Activated T-cell treated with anti-CD3 and anti-CD28 coated beads, Interleukin-2, amount 50 U/mL, for 72 hours (primary cell): ENCODE data around the gene KATNA1. TPM values are rescaled to one million over a fixed set of nuclear protein-coding genes. Genes with fewer than 3 reads are reported as not detected.
A peak's percentile ranks its signal among the peaks of the same experiment; 100 is the strongest.

Experiments used
- ATAC-seq, 2 donors: fragments of 150-1000 bp; cut with Tn5 transposase; replicated peaks in 1 of 2; 2 replicates each; pipeline ENCODE4 v1.10.0; 2021; ENCODE audit warnings: moderate library complexity in 2 of 2, mild to moderate bottlenecking in 1 of 2
- DNase-seq, 2 donors: peaks; one replicate each; pipeline ENCODE4 v3.0.0; 2021 to 2022; ENCODE audit warnings: mixed read lengths in 1 of 2
- H3K27ac Mint-ChIP-seq: one replicate; pipeline ENCODE4 v1.8.0; 2022; ENCODE audit warnings: mild to moderate bottlenecking, moderate library complexity, mixed read lengths
- H3K27me3 Mint-ChIP-seq: one replicate; pipeline ENCODE4 v1.8.0; 2022; ENCODE audit warnings: low read depth, mixed read lengths
- H3K36me3 Mint-ChIP-seq, 2 donors: one replicate each; pipeline ENCODE4 v1.8.0; 2022; ENCODE audit warnings: mixed read lengths in 2 of 2, mild to moderate bottlenecking in 1 of 2; ENCODE audit not compliant: insufficient read depth in 2 of 2
- H3K4me1 Mint-ChIP-seq: one replicate; pipeline ENCODE4 v1.8.0; 2022; ENCODE audit warnings: low read depth, mixed read lengths
- H3K4me3 Mint-ChIP-seq, 2 donors: one replicate each; pipeline ENCODE4 v1.8.0; 2022; ENCODE audit warnings: mild to moderate bottlenecking in 2 of 2, mixed read lengths in 2 of 2, moderate library complexity in 2 of 2
- H3K9me3 Mint-ChIP-seq, 2 donors: one replicate each; pipeline ENCODE4 v1.8.0; 2022; ENCODE audit warnings: mixed read lengths in 2 of 2
- total RNA-seq, 2 donors: library from RNA; stranded (reverse); gene quantifications; one replicate each; pipeline ENCODE4 v1.2.3, GENCODE V29; 2022

Gene KATNA1
- total RNA-seq, 2 donors from 2014 or later, result 27.2 to 37.2 TPM

GRCh38 chr6:149651056-149651455, 2.5 kb upstream of the KATNA1 start:
- Mint-ChIP-seq H3K4me3 (no peak overlapping the region), H3K4me1 (peaks cover 22% of the 10 kb centered on the region), H3K27ac (no peak overlapping the region), H3K27me3 (no peaks in the 10 kb centered on the region), H3K36me3 (no peaks in the 10 kb centered on the region), H3K9me3 (no peaks in the 10 kb centered on the region)
- DNase-seq (no peak), ATAC-seq (no peak)

GRCh38 chr6:149646599-149646998, 1.9 kb downstream of the KATNA1 start:
- DNase-seq, result no peak
- no peaks in the 10 kb centered on the region for H3K36me3 Mint-ChIP-seq
- H3K27me3 Mint-ChIP-seq, result no peaks in the 10 kb centered on the region
- H3K4me1 Mint-ChIP-seq, result peaks cover 39% of the 10 kb centered on the region
- H3K27ac Mint-ChIP-seq, result no peak overlapping the region
- ATAC-seq, result no peak
- peak overlapping the region; percentile 91 to 92 for H3K4me3 Mint-ChIP-seq
- H3K9me3 Mint-ChIP-seq, result no peaks in the 10 kb centered on the region

GRCh38 chr6:149642829-149643580, 5.5 kb downstream of the KATNA1 start:
- peaks cover 2 to 6% of the 10 kb centered on the region in 2 donors for H3K36me3 Mint-ChIP-seq
- no peak for ATAC-seq
- H3K27me3 Mint-ChIP-seq, result no peaks in the 10 kb centered on the region
- no peaks in the 10 kb centered on the region for H3K9me3 Mint-ChIP-seq
- peaks cover 32% of the 10 kb centered on the region for H3K4me1 Mint-ChIP-seq
- H3K4me3 Mint-ChIP-seq, result no peak overlapping the region
- no peak for DNase-seq
- H3K27ac Mint-ChIP-seq, result no peak overlapping the region

GRCh38 chr6:149636124-149636523, 12.4 kb downstream of the KATNA1 start:
- no peak for DNase-seq
- Mint-ChIP-seq H3K9me3 (no peaks in the 10 kb centered on the region), H3K4me1 (no peaks in the 10 kb centered on the region), H3K27ac (no peak overlapping the region), H3K36me3 (peaks cover 2 to 8% of the 10 kb centered on the region in 2 donors), H3K27me3 (no peaks in the 10 kb centered on the region), H3K4me3 (no peak overlapping the region)
- ATAC-seq, result no peak

- DNase-seq (no peak), ATAC-seq (no peak)
- Mint-ChIP-seq H3K27ac (no peak overlapping the region), H3K9me3 (no peaks in the 10 kb centered on the region), H3K27me3 (no peaks in the 10 kb centered on the region), H3K4me3 (no peak overlapping the region), H3K4me1 (peaks cover 7% of the 10 kb centered on the region), H3K36me3 (peaks cover 2 to 9% of the 10 kb centered on the region in 2 donors)
Observed at GRCh38 chr6:149634315-149634714, 14.2 kb downstream of the KATNA1 start.

GRCh38 chr6:149628875-149629510, 19.5 kb downstream of the KATNA1 start:
- no peak for ATAC-seq
- H3K9me3 Mint-ChIP-seq, result no peaks in the 10 kb centered on the region
- no peak for DNase-seq
- H3K4me1 Mint-ChIP-seq, result peaks cover 15% of the 10 kb centered on the region
- peak overlapping the region in 1 of 2 donors; percentile 7 for H3K4me3 Mint-ChIP-seq
- H3K27me3 Mint-ChIP-seq, result no peaks in the 10 kb centered on the region
- H3K36me3 Mint-ChIP-seq, result peaks cover 3 to 11% of the 10 kb centered on the region in 2 donors
- peak overlapping the region; percentile 95 for H3K27ac Mint-ChIP-seq

GRCh38 chr6:149627672-149628071, 20.8 kb downstream of the KATNA1 start:
- DNase-seq (no peak), ATAC-seq (no peak)
- H3K4me3 Mint-ChIP-seq, result no peak overlapping the region
- no peak overlapping the region for H3K27ac Mint-ChIP-seq
- H3K9me3 Mint-ChIP-seq, result no peaks in the 10 kb centered on the region
- H3K27me3 Mint-ChIP-seq, result no peaks in the 10 kb centered on the region
- H3K36me3 Mint-ChIP-seq, result peaks cover 5 to 11% of the 10 kb centered on the region in 2 donors
- peaks cover 15% of the 10 kb centered on the region for H3K4me1 Mint-ChIP-seq

- H3K36me3 Mint-ChIP-seq, result peaks cover 4 to 19% of the 10 kb centered on the region in 2 donors
- H3K9me3 Mint-ChIP-seq, result no peaks in the 10 kb centered on the region
Observed at GRCh38 chr6:149615805-149616204, 32.7 kb downstream of the KATNA1 start.

GRCh38 chr6:149614337-149614736, 34.2 kb downstream of the KATNA1 start:
- no peak for ATAC-seq
- Mint-ChIP-seq H3K9me3 (no peaks in the 10 kb centered on the region), H3K4me1 (no peaks in the 10 kb centered on the region), H3K36me3 (peaks cover 4 to 23% of the 10 kb centered on the region in 2 donors), H3K27me3 (no peaks in the 10 kb centered on the region), H3K4me3 (no peak overlapping the region), H3K27ac (peak overlapping the region; percentile 72)
- DNase-seq, result no peak

More at GRCh38 chr6:149615805-149616204, 32.7 kb downstream of the KATNA1 start:
- Mint-ChIP-seq H3K27me3 (no peaks in the 10 kb centered on the region), H3K27ac (no peak overlapping the region), H3K4me3 (no peak overlapping the region), H3K4me1 (no peaks in the 10 kb centered on the region)
- DNase-seq (no peak), ATAC-seq (no peak)

GRCh38 chr6:149608381-149608982, 40.0 kb downstream of the KATNA1 start:
- Mint-ChIP-seq H3K36me3 (peaks cover 2 to 16% of the 10 kb centered on the region in 2 donors), H3K27ac (no peak overlapping the region), H3K9me3 (no peaks in the 10 kb centered on the region), H3K4me3 (no peak overlapping the region), H3K27me3 (no peaks in the 10 kb centered on the region), H3K4me1 (peaks cover 15% of the 10 kb centered on the region)
- DNase-seq (no peak), ATAC-seq (no peak)

GRCh38 chr6:149600508-149600907, 48.0 kb downstream of the KATNA1 start:
- Mint-ChIP-seq H3K4me3 (no peak overlapping the region), H3K36me3 (peaks cover 0 to 12% of the 10 kb centered on the region in 2 donors), H3K4me1 (no peaks in the 10 kb centered on the region), H3K27me3 (no peaks in the 10 kb centered on the region), H3K27ac (no peak overlapping the region), H3K9me3 (no peaks in the 10 kb centered on the region)
- DNase-seq (no peak), ATAC-seq (no peak)

GRCh38 chr6:149593408-149593807, 55.1 kb downstream of the KATNA1 start:
- ATAC-seq, result no peak
- Mint-ChIP-seq H3K27me3 (no peaks in the 10 kb centered on the region), H3K27ac (no peak overlapping the region), H3K36me3 (peaks cover 2 to 7% of the 10 kb centered on the region in 2 donors), H3K4me1 (no peaks in the 10 kb centered on the region), H3K4me3 (no peak overlapping the region), H3K9me3 (no peaks in the 10 kb centered on the region)
- DNase-seq, result no peak

GRCh38 chr6:149592983-149593382, 55.5 kb downstream of the KATNA1 start:
- ATAC-seq (no peak), DNase-seq (no peak)
- H3K27me3 Mint-ChIP-seq, result no peaks in the 10 kb centered on the region
- H3K4me1 Mint-ChIP-seq, result no peaks in the 10 kb centered on the region
- peaks cover 2 to 7% of the 10 kb centered on the region in 2 donors for H3K36me3 Mint-ChIP-seq
- H3K4me3 Mint-ChIP-seq, result no peak overlapping the region
- H3K9me3 Mint-ChIP-seq, result no peaks in the 10 kb centered on the region
- no peak overlapping the region for H3K27ac Mint-ChIP-seq
